GM23248 (cell line): ENCODE results near the gene PRICKLE2. TPM values are rescaled to one million over a fixed set of nuclear protein-coding genes. Genes with fewer than 3 reads are reported as not detected.

Experiments used
- DNase-seq: peaks from one replicate; pipeline ENCODE4 v3.0.0-alpha.2; 2015
- H2AFZ ChIP-seq: fragments of 200-600 bp; sonication (generic); 2 replicates; pipeline ENCODE4 v1.6.1; 2016; ENCODE audit warnings: antibody characterized with exemption
- H3F3A ChIP-seq: fragments of 200-600 bp; sonication (generic); 2 replicates; pipeline ENCODE4 v1.6.1; 2016; ENCODE audit warnings: mild to moderate bottlenecking, antibody characterized with exemption, mixed run types; ENCODE audit not compliant: insufficient read depth
- H3K27ac ChIP-seq: fragments of 200-600 bp; sonication (generic); 2 replicates; pipeline ENCODE4 v1.5.1; 2016; ENCODE audit warnings: mild to moderate bottlenecking
- H3K27me3 ChIP-seq: fragments of 200-600 bp; sonication (generic); replicated peaks from 2 replicates; pipeline ENCODE4 v1.6.1; 2016; ENCODE audit warnings: mild to moderate bottlenecking; ENCODE audit not compliant: insufficient read depth
- H3K36me3 ChIP-seq: fragments of 200-600 bp; sonication (generic); 2 replicates; pipeline ENCODE4 v1.6.1; 2016; ENCODE audit warnings: low read depth, mild to moderate bottlenecking
- H3K4me1 ChIP-seq: fragments of 200-600 bp; sonication (generic); 2 replicates; pipeline ENCODE4 v1.6.1; 2016; ENCODE audit warnings: mild to moderate bottlenecking; ENCODE audit not compliant: insufficient read depth
- H3K4me2 ChIP-seq: fragments of 200-600 bp; sonication (generic); one replicate; pipeline ENCODE4 v1.6.1; 2016; ENCODE audit warnings: mild to moderate bottlenecking; ENCODE audit not compliant: unreplicated experiment
- H3K4me3 ChIP-seq: fragments of 200-600 bp; sonication (generic); 2 replicates; pipeline ENCODE4 v1.5.1; 2016; ENCODE audit warnings: mild to moderate bottlenecking
- H3K79me2 ChIP-seq: fragments of 200-600 bp; sonication (generic); 2 replicates; pipeline ENCODE4 v1.6.1; 2016; ENCODE audit warnings: mild to moderate bottlenecking; ENCODE audit not compliant: insufficient read depth
- H3K9ac ChIP-seq: fragments of 200-600 bp; sonication (generic); 2 replicates; pipeline ENCODE4 v1.6.1; 2016; ENCODE audit warnings: mild to moderate bottlenecking
- H3K9me2 ChIP-seq: fragments of 200-600 bp; sonication (generic); 2 replicates; pipeline ENCODE4 v1.6.1; 2016; ENCODE audit warnings: mixed run types, mild to moderate bottlenecking, moderate library complexity; ENCODE audit not compliant: insufficient read depth
- H3K9me3 ChIP-seq: fragments of 200-600 bp; sonication (generic); one replicate; pipeline ENCODE4 v1.6.1; 2017; ENCODE audit warnings: low read depth
- H4K20me1 ChIP-seq: fragments of 200-600 bp; sonication (generic); 2 replicates; pipeline ENCODE4 v1.6.0; 2016; ENCODE audit not compliant: insufficient read depth
- EZH2 ChIP-seq: fragments of 200-600 bp; sonication (generic); IDR thresholded peaks from 2 replicates; pipeline ENCODE4 v1.6.1; 2018; ENCODE audit warnings: antibody characterized with exemption, mild to moderate bottlenecking; ENCODE audit not compliant: insufficient read depth, poor library complexity, severe bottlenecking
- EZH2phosphoT487 ChIP-seq: fragments of 200-600 bp; sonication (generic); IDR thresholded peaks from 2 replicates; pipeline ENCODE4 v1.6.1; 2018; ENCODE audit warnings: antibody characterized with exemption, moderate library complexity, mild to moderate bottlenecking, low read depth; ENCODE audit not compliant: insufficient read depth
- WGBS, 2 experiments: methylation state at CpG; one replicate each; pipeline ENCODE4 v1.1.6; 2015 to 2017; ENCODE audit warnings: low lambda C conversion rate in 2 of 2, low coverage in 1 of 2; ENCODE audit errors: missing lambda C conversion rate in 2 of 2; 5-methylcytosine and 5-hydroxymethylcytosine counted together
- in situ Hi-C: fragments of 300-500 bp; cut with MboI; formaldehyde crosslinking; loops from 2 replicates; pipeline ENCODE4 v1.15.0; 2020
- polyA plus RNA-seq: library from polyadenylated mRNA; unstranded; fragments of >200 nt; fragmentation: Nextera tagmentation; extraction: Ambion mirVana; gene quantifications from 2 replicates; pipeline ENCODE4 v1.2.1, GENCODE V29; 2016
- small RNA-seq: library from RNA; depleted of rRNA; stranded (forward); fragments of <200 nt; gene quantifications from one replicate; pipeline ENCODE3, GENCODE V24; 2014; ENCODE audit warnings: low read depth, low replicate concordance
- total RNA-seq: library from RNA; depleted of rRNA; stranded (reverse); fragments of >200 nt; shearing (Covaris generic); gene quantifications from 2 replicates; pipeline ENCODE4 v1.2.3, GENCODE V29; 2014; rRNA removed

The PRICKLE2 gene
- total and polyA plus RNA-seq, 2 experiments from 2014 or later: 7.3 to 19.6 TPM

GRCh38 chr3:64042952-64043351 is 182.3 kb downstream of the PRICKLE2 start:
- peaks cover 4% of the 10 kb centered on the region; the same call in 1 of the 2 replicates for H3K4me1 ChIP-seq
- H3K27me3 ChIP-seq: no peaks in the 10 kb centered on the region
- no peak for DNase-seq
- TF ChIP-seq EZH2phosphoT487: no peak
- no peak for TF ChIP-seq EZH2
- H4K20me1 ChIP-seq: no peaks in the 10 kb centered on the region
- no peaks in the 10 kb centered on the region for H3K79me2 ChIP-seq
- WGBS, 2 experiments: 55 to 71% methylated on average over 1 of the region's 1 CpG
- peaks cover 3% of the 10 kb centered on the region; the same call in 1 of the 2 replicates for H3F3A ChIP-seq
- H3K9me3 ChIP-seq: no peaks in the 10 kb centered on the region
- H3K4me3 ChIP-seq: no peak overlapping the region
- in situ Hi-C loops: loop anchor here (25.0 kb wide), 1 partner anchor 219 kb away; no protein-coding TSS in a partner anchor
- no peak overlapping the region for H2AFZ ChIP-seq
- H3K4me2 ChIP-seq: no peak overlapping the region
- H3K9ac ChIP-seq: no peak overlapping the region
- no peaks in the 10 kb centered on the region for H3K9me2 ChIP-seq
- no peak overlapping the region for H3K27ac ChIP-seq
- no peaks in the 10 kb centered on the region for H3K36me3 ChIP-seq

Small RNA genes lying within 50 kb of the gene (small RNA-seq; reads per million reads assigned to genes)
- gene RF00012: not detected

Other genes starting within 250 kb of the PRICKLE2 start
- 78.2 and 79.5 TPM in 2 replicates for gene PSMD6, start 202.0 kb downstream of the PRICKLE2 start, total RNA-seq
- 126 and 130 TPM in 2 replicates for gene PSMD6, start 202.0 kb downstream of the PRICKLE2 start, polyA plus RNA-seq